HFFc6 (cell line): ENCODE measurements around the gene FYB1. TPM values are rescaled to one million over a fixed set of nuclear protein-coding genes. Genes with fewer than 3 reads are reported as not detected.

ENCODE experiments used
- DNase-seq: peaks from one replicate; pipeline ENCODE4 v3.0.0-alpha.2; 2018
- H3K27ac Mint-ChIP-seq: 2 replicates; pipeline ENCODE4 v1.8.0; 2020; ENCODE audit warnings: mild to moderate bottlenecking, mixed read lengths
- H3K27me3 Mint-ChIP-seq: 2 replicates; pipeline ENCODE4 v1.8.0; 2021; ENCODE audit warnings: mild to moderate bottlenecking, moderate library complexity, mixed read lengths; ENCODE audit not compliant: insufficient read depth
- H3K36me3 Mint-ChIP-seq: 2 replicates; pipeline ENCODE4 v1.8.0; 2021; ENCODE audit warnings: low read depth, mixed read lengths
- H3K4me1 Mint-ChIP-seq: 2 replicates; pipeline ENCODE4 v1.8.0; 2020; ENCODE audit warnings: low read depth, mixed read lengths
- H3K4me3 Mint-ChIP-seq: 2 replicates; pipeline ENCODE4 v1.8.0; 2020; ENCODE audit warnings: mild to moderate bottlenecking, moderate library complexity, mixed read lengths
- H3K9me3 Mint-ChIP-seq: 2 replicates; pipeline ENCODE4 v1.8.0; 2020; ENCODE audit warnings: mild to moderate bottlenecking, mixed read lengths
- CTCF ChIP-seq: fragments of 200-600 bp; sonication (generic); IDR thresholded peaks from 2 replicates; pipeline ENCODE4 v1.5.0; 2021; ENCODE audit warnings: antibody characterized with exemption, mild to moderate bottlenecking
- total RNA-seq, 6 experiments: library from RNA; stranded (reverse); fragmentation: NEBNext Ultra II Directional; extraction: Animal tissue kit (Norgen Biotek cat#: 25700); gene quantifications; 2 replicates in 1 of 6; 3 replicates in 5 of 6; pipeline ENCODE4 v1.2.3, GENCODE V29; 2021

The FYB1 gene
- total RNA-seq, 6 experiments from 2014 or later, result 0.32 to 1.7 (median 0.49) TPM

- H3K4me3 Mint-ChIP-seq, result no peak overlapping the region
These were observed 115.1 kb downstream of the FYB1 start for GRCh38 chr5:39104221-39104620.

DNA sequence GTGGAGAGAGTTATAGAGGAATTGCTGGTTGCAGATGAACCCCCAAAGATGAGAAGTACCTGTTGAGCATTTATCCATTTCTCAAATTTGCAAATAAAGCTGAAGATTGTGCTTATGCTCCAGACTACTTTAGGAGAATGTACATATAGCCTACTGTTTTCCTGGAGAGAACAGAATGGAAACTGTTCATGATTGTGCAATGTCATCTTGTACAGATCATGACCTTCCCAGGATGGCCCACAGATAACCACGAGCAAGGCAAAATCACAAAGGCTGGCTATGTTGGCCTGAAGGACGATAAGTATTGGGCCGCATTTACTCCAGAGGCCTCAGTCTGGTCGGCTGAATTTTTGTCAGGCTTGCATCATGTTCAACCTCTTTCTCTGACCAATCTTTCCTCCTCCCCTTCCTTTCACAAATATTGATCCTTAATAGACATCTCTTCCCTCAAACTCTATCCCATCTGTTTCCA is 116.6 kb downstream of the FYB1 start:
- peak overlapping the region; percentile 96 for H3K27ac Mint-ChIP-seq
- H3K4me1 Mint-ChIP-seq, result peaks cover 76% of the 10 kb centered on the region
- H3K9me3 Mint-ChIP-seq, result no peaks in the 10 kb centered on the region
- no peaks in the 10 kb centered on the region; the same call in 1 of the 2 replicates for H3K27me3 Mint-ChIP-seq
- no peak for TF ChIP-seq CTCF
- H3K4me3 Mint-ChIP-seq, result peak overlapping the region; percentile 68
- DNase-seq, result no peak
- H3K36me3 Mint-ChIP-seq, result no peaks in the 10 kb centered on the region

More at GRCh38 chr5:39104221-39104620, 115.1 kb downstream of the FYB1 start:
- no peak overlapping the region for H3K27ac Mint-ChIP-seq
- no peak for DNase-seq
- H3K4me1 Mint-ChIP-seq, result peaks cover 78% of the 10 kb centered on the region
- H3K27me3 Mint-ChIP-seq, result no peaks in the 10 kb centered on the region; the same call in 1 of the 2 replicates
- H3K9me3 Mint-ChIP-seq, result no peaks in the 10 kb centered on the region
- no peak for TF ChIP-seq CTCF
- no peaks in the 10 kb centered on the region for H3K36me3 Mint-ChIP-seq

DNA sequence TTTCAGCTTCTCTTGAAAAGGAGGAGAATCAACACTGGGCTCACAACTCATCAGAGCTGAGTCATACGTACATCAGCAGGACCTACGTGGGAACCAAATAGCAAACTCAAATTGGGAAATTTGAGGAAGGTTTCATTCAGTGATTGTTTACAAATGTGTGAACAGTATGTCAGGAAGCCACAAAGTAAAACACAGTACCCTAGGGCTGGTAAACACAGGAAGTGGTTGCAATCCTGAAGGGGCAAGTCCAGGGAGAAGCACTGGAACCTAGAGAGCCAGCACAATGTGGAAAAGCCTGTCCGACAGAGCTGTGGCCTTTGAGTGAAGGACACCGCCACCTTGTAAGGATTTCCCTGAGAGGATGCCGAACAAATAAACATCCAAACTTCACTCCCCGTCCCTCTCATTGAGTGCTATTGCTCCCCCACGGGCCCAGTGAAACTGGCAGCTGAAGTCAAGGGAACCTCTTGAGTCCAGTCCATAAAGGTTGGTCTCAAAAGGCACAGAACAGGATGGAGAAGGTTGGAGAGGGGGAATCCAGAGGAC is 118.4 kb downstream of the FYB1 start:
- Mint-ChIP-seq H3K4me3 (peak overlapping the region; percentile 52), H3K36me3 (no peaks in the 10 kb centered on the region), H3K9me3 (no peaks in the 10 kb centered on the region), H3K27me3 (no peaks in the 10 kb centered on the region; the same call in 1 of the 2 replicates), H3K4me1 (peaks cover 60% of the 10 kb centered on the region), H3K27ac (peak overlapping the region; percentile 96)
- no peak for TF ChIP-seq CTCF
- peak; percentile 95 for DNase-seq

GRCh38 chr5:39100301-39100850 is 119.0 kb downstream of the FYB1 start:
- no peak for DNase-seq
- H3K27me3 Mint-ChIP-seq, result no peaks in the 10 kb centered on the region; the same call in 1 of the 2 replicates
- no peaks in the 10 kb centered on the region for H3K36me3 Mint-ChIP-seq
- TF ChIP-seq CTCF, result no peak
- H3K9me3 Mint-ChIP-seq, result no peaks in the 10 kb centered on the region
- H3K4me1 Mint-ChIP-seq, result peaks cover 58% of the 10 kb centered on the region
- peak overlapping the region; percentile 96 for H3K27ac Mint-ChIP-seq
- H3K4me3 Mint-ChIP-seq, result peak overlapping the region; percentile 52; the same call in 1 of the 2 replicates

GRCh38 chr5:39099831-39100230 is 119.5 kb downstream of the FYB1 start:
- peak overlapping the region; percentile 96 for H3K27ac Mint-ChIP-seq
- no peaks in the 10 kb centered on the region for H3K9me3 Mint-ChIP-seq
- no peak overlapping the region; the same call in 1 of the 2 replicates for H3K4me3 Mint-ChIP-seq
- no peaks in the 10 kb centered on the region; the same call in 1 of the 2 replicates for H3K27me3 Mint-ChIP-seq
- no peak for DNase-seq
- TF ChIP-seq CTCF, result no peak
- H3K36me3 Mint-ChIP-seq, result no peaks in the 10 kb centered on the region
- peaks cover 58% of the 10 kb centered on the region for H3K4me1 Mint-ChIP-seq
